IMR-90 (cell line): ENCODE results near the gene PLB1.

Source experiments
- BHLHE40 ChIP-seq: fragments of 150-350 bp; IDR thresholded peaks from 2 replicates; pipeline ENCODE4 v1.6.1; 2016; ENCODE audit warnings: mild to moderate bottlenecking, low read depth, low read length
- CTCF ChIP-seq: conservative IDR thresholded peaks from 2 replicates; pipeline ENCODE4 v1.5.1; 2012; ENCODE audit warnings: mild to moderate bottlenecking, low read depth, low read length, improper control_type of control experiment
- MAZ ChIP-seq: IDR thresholded peaks from 2 replicates; pipeline ENCODE4 v1.6.1; 2012; ENCODE audit warnings: low read depth, mild to moderate bottlenecking, low read length, improper control_type of control experiment, moderate library complexity, borderline replicate concordance
- RAD21 ChIP-seq: IDR thresholded peaks from 2 replicates; pipeline ENCODE4 v1.6.1; 2012; ENCODE audit warnings: low read length, improper control_type of control experiment
- RFX5 ChIP-seq: IDR thresholded peaks from 2 replicates; pipeline ENCODE4 v1.8.0; 2012; ENCODE audit warnings: low read depth, mild to moderate bottlenecking, low read length, moderate library complexity

- TF ChIP-seq CTCF (peak; percentile 100), BHLHE40 (peak; percentile 51), RAD21 (peak; percentile 97), RFX5 (no peak), MAZ (peak; percentile 72; the same call in 1 of the 2 replicates)
Measured at GRCh38 chr2:28566521-28567041, 70.7 kb downstream of the PLB1 start.
